Type B pancreatic cell (in vitro differentiated cells): ENCODE results near the gene HSD17B14. TPM values are rescaled to one million over a fixed set of nuclear protein-coding genes. Genes with fewer than 3 reads are reported as not detected.

ENCODE experiments used
- DNase-seq: peaks from one replicate; pipeline ENCODE4 v3.0.0; 2021; ENCODE audit warnings: mixed read lengths; ENCODE audit not compliant: unreplicated experiment; ENCODE audit errors: extremely low spot score
- H3K27ac Mint-ChIP-seq: 2 replicates; pipeline ENCODE4 v1.8.0; 2021; ENCODE audit warnings: mild to moderate bottlenecking, mixed read lengths
- H3K27me3 Mint-ChIP-seq: 2 replicates; pipeline ENCODE4 v1.8.0; 2021; ENCODE audit warnings: mixed read lengths
- H3K36me3 Mint-ChIP-seq: 2 replicates; pipeline ENCODE4 v1.8.0; 2021; ENCODE audit warnings: mixed read lengths
- H3K4me1 Mint-ChIP-seq: one replicate; pipeline ENCODE4 v1.8.0; 2021; ENCODE audit warnings: mixed read lengths; ENCODE audit not compliant: unreplicated experiment
- H3K4me3 Mint-ChIP-seq: 2 replicates; pipeline ENCODE4 v1.8.0; 2021; ENCODE audit warnings: mild to moderate bottlenecking, mixed read lengths
- H3K9me3 Mint-ChIP-seq: 2 replicates; pipeline ENCODE4 v1.8.0; 2021; ENCODE audit warnings: mixed read lengths
- CTCF ChIP-seq: fragments of 200-600 bp; sonication (generic); conservative IDR thresholded peaks from 2 replicates; pipeline ENCODE4 v1.5.0; 2021; ENCODE audit warnings: antibody characterized with exemption, mild to moderate bottlenecking
- total RNA-seq: library from RNA; stranded (reverse); gene quantifications from 2 replicates; pipeline ENCODE4 v1.2.1, GENCODE V29; 2021; ENCODE audit warnings: low replicate concordance

HSD17B14 gene
- total RNA-seq, 1 donor from 2014 or later, result 12.9 TPM

GRCh38 chr19:48830965-48831364 lies 5.3 kb downstream of the HSD17B14 start:
- TF ChIP-seq CTCF, result no peak
- Mint-ChIP-seq H3K27ac (no peak overlapping the region), H3K9me3 (no peaks in the 10 kb centered on the region), H3K4me1 (peaks cover 16% of the 10 kb centered on the region), H3K27me3 (no peaks in the 10 kb centered on the region), H3K36me3 (peaks cover 4% of the 10 kb centered on the region), H3K4me3 (no peak overlapping the region)
- no peak for DNase-seq

- Mint-ChIP-seq H3K27me3 (no peaks in the 10 kb centered on the region), H3K27ac (peak overlapping the region; percentile 48), H3K4me1 (peaks cover 11% of the 10 kb centered on the region), H3K4me3 (no peak overlapping the region), H3K9me3 (no peaks in the 10 kb centered on the region), H3K36me3 (peaks cover 4% of the 10 kb centered on the region)
- no peak for DNase-seq
- no peak for TF ChIP-seq CTCF
Observed at GRCh38 chr19:48830088-48830487, 6.2 kb downstream of the HSD17B14 start.

GRCh38 chr19:48826606-48827020 lies 9.7 kb downstream of the HSD17B14 start:
- Mint-ChIP-seq H3K9me3 (no peaks in the 10 kb centered on the region), H3K4me1 (peaks cover 6% of the 10 kb centered on the region), H3K27ac (no peak overlapping the region), H3K27me3 (no peaks in the 10 kb centered on the region), H3K36me3 (no peaks in the 10 kb centered on the region), H3K4me3 (no peak overlapping the region)
- peak; percentile 29 for TF ChIP-seq CTCF
- DNase-seq, result no peak

GRCh38 chr19:48822514-48822913 lies 13.8 kb downstream of the HSD17B14 start:
- Mint-ChIP-seq H3K9me3 (no peaks in the 10 kb centered on the region), H3K27ac (no peak overlapping the region), H3K4me3 (no peak overlapping the region), H3K4me1 (peaks cover 9% of the 10 kb centered on the region), H3K27me3 (no peaks in the 10 kb centered on the region), H3K36me3 (peaks cover 3% of the 10 kb centered on the region)
- no peak for TF ChIP-seq CTCF
- no peak for DNase-seq

GRCh38 chr19:48821633-48822032 lies 14.7 kb downstream of the HSD17B14 start:
- DNase-seq, result no peak
- H3K4me1 Mint-ChIP-seq, result peaks cover 11% of the 10 kb centered on the region

More at GRCh38 chr19:48821633-48822032, 14.7 kb downstream of the HSD17B14 start:
- Mint-ChIP-seq H3K27ac (no peak overlapping the region), H3K36me3 (peaks cover 3% of the 10 kb centered on the region), H3K9me3 (no peaks in the 10 kb centered on the region), H3K27me3 (no peaks in the 10 kb centered on the region), H3K4me3 (no peak overlapping the region)
- TF ChIP-seq CTCF, result no peak
